GM12878 (cell line): Measurements from ENCODE around the gene ERICH2. TPM values are rescaled to one million over a fixed set of nuclear protein-coding genes. Genes with fewer than 3 reads are reported as not detected.

ENCODE experiments used
- ATAC-seq: fragments of 200-7000 bp; cut with Tn5 transposase; 3 replicates; pipeline ENCODE4 v1.9.1; 2020; ENCODE audit warnings: mild to moderate bottlenecking, moderate library complexity
- BruUV-seq: library from RNA; stranded (reverse); fragments of 400-500 nt; replicated peaks from 2 replicates; lab custom pipeline; 2021; lab: Mats Ljungman, UMichigan
- CTCF ChIA-PET: fragments of 300-600 bp; sonication (Branson Sonifier 250); formaldehyde crosslinking; extraction: SDS; loops from one replicate; lab custom pipeline; 2021; ENCODE audit warnings: inconsistent platforms; lab: Yijun Ruan, JAX
- POLR2A ChIA-PET: fragments of 350-600 bp; formaldehyde crosslinking; extraction: SDS; loops from one replicate; lab custom pipeline; 2021; ENCODE audit warnings: inconsistent platforms; lab: Charles Lee
- RAD21 ChIA-PET: fragments of 300-600 bp; sonication (Branson Sonifier 250); formaldehyde crosslinking; loops from one replicate; lab custom pipeline; 2023; ENCODE audit warnings: antibody characterized with exemption; ENCODE audit not compliant: unreplicated experiment; lab: Charles Lee
- SMC1A ChIA-PET: fragments of 300-600 bp; sonication (Branson Sonifier 250); formaldehyde crosslinking; loops from one replicate; lab custom pipeline; 2023; ENCODE audit not compliant: unreplicated experiment, uncharacterized antibody; lab: Charles Lee
- DNase-seq: peaks from one replicate; pipeline ENCODE4 v3.0.0-alpha.2; 2011; ENCODE audit warnings: low read depth, low spot score
- FAIRE-seq: peaks from 3 replicates; lab custom pipeline; 2011; peaks lifted over from hg19 to GRCh38; lab: Jason Lieb, UNC
- H2AFZ ChIP-seq: 2 replicates; pipeline ENCODE4 v1.6.0; 2011; ENCODE audit warnings: low read depth, low read length, control low read depth; ENCODE audit not compliant: control insufficient read depth
- H3K27ac ChIP-seq: 2 replicates; pipeline ENCODE4 v1.5.1; 2011; ENCODE audit warnings: control low read depth; ENCODE audit not compliant: control insufficient read depth, insufficient read depth
- H3K27me3 ChIP-seq, 2 experiments: replicated peaks in 1 of 2; 2 replicates each; pipeline versions ENCODE4 v1.6.0 to v1.6.1; 2011; ENCODE audit warnings: low read length in 1 of 2; ENCODE audit not compliant: control insufficient read depth in 2 of 2, insufficient read depth in 2 of 2
- H3K36me3 ChIP-seq, 2 experiments: 2 replicates each; pipeline ENCODE4 v1.5.1; 2011; ENCODE audit warnings: low read length in 1 of 2; ENCODE audit not compliant: control insufficient read depth in 2 of 2, insufficient read depth in 2 of 2
- H3K4me1 ChIP-seq: 2 replicates; pipeline ENCODE4 v1.6.1; 2011; ENCODE audit warnings: mild to moderate bottlenecking, low read length, moderate library complexity, mixed read lengths; ENCODE audit not compliant: control insufficient read depth, insufficient read depth
- H3K4me2 ChIP-seq: 2 replicates; pipeline ENCODE4 v1.6.0; 2011; ENCODE audit warnings: control low read depth; ENCODE audit not compliant: control insufficient read depth, insufficient read depth
- H3K4me3 ChIP-seq: fragments of 200-600 bp; sonication (generic); 2 replicates; pipeline ENCODE4 v1.5.1; 2016
- H3K79me2 ChIP-seq: 2 replicates; pipeline ENCODE4 v1.6.0; 2011; ENCODE audit warnings: low read length; ENCODE audit not compliant: control insufficient read depth, insufficient read depth
- H3K9ac ChIP-seq: 2 replicates; pipeline ENCODE4 v1.8.0; 2011; ENCODE audit warnings: low read length, control low read depth, mixed read lengths; ENCODE audit not compliant: control insufficient read depth, insufficient read depth
- H3K9me3 ChIP-seq: replicated peaks from 3 replicates; pipeline ENCODE4 v1.5.1; 2011; ENCODE audit warnings: mild to moderate bottlenecking, low read length; ENCODE audit not compliant: control insufficient read depth, insufficient read depth
- H4K20me1 ChIP-seq: 2 replicates; pipeline ENCODE4 v1.6.0; 2011; ENCODE audit not compliant: control insufficient read depth, insufficient read depth
- BHLHE40 ChIP-seq, 2 experiments: fragments of 450-650 bp in 1 of 2; IDR thresholded peaks; 2 replicates each; pipeline ENCODE4 v1.6.1; 2011 to 2017; ENCODE audit warnings: low read depth in 2 of 2, borderline replicate concordance in 1 of 2, improper control_type of control experiment in 1 of 2, low read length in 1 of 2, mild to moderate bottlenecking in 1 of 2
- CBFB ChIP-seq: IDR thresholded peaks from 2 replicates; pipeline ENCODE4 v1.6.1; 2016; ENCODE audit warnings: antibody characterized with exemption, low read depth
- CBX5 ChIP-seq: sonication (generic); IDR thresholded peaks from 2 replicates; pipeline ENCODE4 v1.6.1; 2016; ENCODE audit warnings: low read depth, moderate library complexity, mild to moderate bottlenecking, inconsistent platforms
- CHD2 ChIP-seq: IDR thresholded peaks from 2 replicates; pipeline ENCODE4 v1.6.1; 2011; ENCODE audit warnings: low read depth, low read length, improper control_type of control experiment, borderline replicate concordance
- HDAC6 ChIP-seq: fragments of 200-600 bp; sonication (generic); IDR thresholded peaks from one replicate; pipeline ENCODE4 v1.8.0; 2017; ENCODE audit warnings: antibody characterized with exemption; ENCODE audit not compliant: unreplicated experiment
- IKZF1 ChIP-seq: fragments of 450-650 bp; conservative IDR thresholded peaks from 2 replicates; pipeline ENCODE4 v1.6.1; 2017; ENCODE audit warnings: antibody characterized with exemption, mild to moderate bottlenecking
- NBN ChIP-seq: fragments of 450-650 bp; IDR thresholded peaks from 2 replicates; pipeline ENCODE4 v1.6.1; 2016
- NFXL1 ChIP-seq: fragments of 450-650 bp; IDR thresholded peaks from 2 replicates; pipeline ENCODE4 v1.6.1; 2017; ENCODE audit warnings: antibody characterized with exemption, mild to moderate bottlenecking, borderline replicate concordance
- PAX8 ChIP-seq: fragments of 450-650 bp; IDR thresholded peaks from 2 replicates; pipeline ENCODE4 v1.6.1; 2017; ENCODE audit warnings: mild to moderate bottlenecking, moderate library complexity
- RB1 ChIP-seq: fragments of 450-650 bp; formaldehyde crosslinking; IDR thresholded peaks from 2 replicates; pipeline ENCODE4 v1.6.1; 2017; ENCODE audit warnings: mild to moderate bottlenecking, borderline replicate concordance
- RELA ChIP-seq: fragments of 450-650 bp; IDR thresholded peaks from 2 replicates; pipeline ENCODE4 v1.8.0; 2014; ENCODE audit warnings: borderline replicate concordance; ENCODE audit not compliant: partially characterized antibody
- ZBED1 ChIP-seq: IDR thresholded peaks from 2 replicates; pipeline ENCODE4 v1.6.1; 2016; ENCODE audit warnings: borderline replicate concordance
- ZNF592 ChIP-seq: fragments of 450-650 bp; IDR thresholded peaks from 2 replicates; pipeline ENCODE4 v1.6.1; 2017; ENCODE audit warnings: mild to moderate bottlenecking, moderate library complexity
- whole genome bisulfite sequencing: methylation state at CpG from one replicate; pipeline ENCODE4 v1.1.6; 2016; ENCODE audit warnings: low lambda C conversion rate; ENCODE audit not compliant: insufficient replicate concordance, insufficient coverage; ENCODE audit errors: missing lambda C conversion rate; 5-methylcytosine and 5-hydroxymethylcytosine counted together
- in situ Hi-C: fragments of 300-500 bp; cut with MboI; formaldehyde crosslinking; loops from 9 replicates; pipeline ENCODE4 v1.14.3; 2018; ENCODE audit warnings: mixed read lengths
- intact Hi-C: fragments of 100-400 bp; cut with micrococcal nuclease; formaldehyde crosslinking; loops from one replicate; pipeline ENCODE4 v1.14.2; 2022; ENCODE audit not compliant: unreplicated experiment
- polyA plus RNA-seq, 11 experiments: library from polyadenylated mRNA; depleted of rRNA in 4 of 11; unstranded in 6 of 11; stranded (reverse) in 5 of 11; fragments of >200 nt; fragmentation: Nextera tagmentation in 4 of 11; fragmentation: Illumina TruSeq in 1 of 11; extraction: Ambion mirVana in 4 of 11; extraction: Trizol in 1 of 11; gene quantifications; 1 replicate in 1 of 11; 2 replicates in 10 of 11; pipeline versions ENCODE4 v1.2.1 to v1.2.3, GENCODE V29; 2011 to 2016; ENCODE audit warnings: inconsistent platforms in 2 of 11, missing spikeins in 2 of 11, low read depth in 1 of 11
- total RNA-seq, 4 experiments: library from RNA; depleted of rRNA in 3 of 4; stranded (reverse); fragments of >200 nt in 3 of 4; fragmentation: Illumina TruSeq in 1 of 4; extraction: Trizol in 1 of 4; gene quantifications; 2 replicates each; pipeline versions ENCODE4 v1.2.1 to v1.2.3, GENCODE V29; 2013 to 2021
- TF ChIP-seq, protein P1 (sequence below): IDR thresholded peaks from 2 replicates; pipeline ENCODE4 v1.6.1; 2012; ENCODE audit warnings: mild to moderate bottlenecking, low read depth, low read length

The ERICH2 gene
- total and polyA plus RNA-seq, 10 of the 15 experiments (the other 5 are each of a cell fraction or from before 2014, with no cell fraction given): not detected

GRCh38 chr2:170827841-170828532, 57.8 kb downstream of the ERICH2 start (continued):
- no peak for TF ChIP-seq ZNF592
- no peak for TF ChIP-seq CBX5
- TF ChIP-seq IKZF1: no peak
- no peak for TF ChIP-seq NBN
- TF ChIP-seq CHD2: no peak
- no peak for TF ChIP-seq PAX8

GRCh38 chr2:170828533-170828916, 58.3 kb downstream of the ERICH2 start:
- intact Hi-C loops (no loop called here), in situ Hi-C loops (no loop called here)
- no peak overlapping the region for H3K9ac ChIP-seq
- H3K27ac ChIP-seq: no peak overlapping the region
- H4K20me1 ChIP-seq: no peaks in the 10 kb centered on the region
- FAIRE-seq: no peak
- H2AFZ ChIP-seq: no peak overlapping the region
- H3K9me3 ChIP-seq: no peaks in the 10 kb centered on the region
- WGBS: 3% methylated on average over 5 of the region's 5 CpGs
- ChIA-PET SMC1A (no interaction called here), POLR2A (no interaction called here), RAD21 (no interaction called here), CTCF (no interaction called here)
- H3K4me1 ChIP-seq: no peaks in the 10 kb centered on the region
- no peaks in the 10 kb centered on the region for H3K36me3 ChIP-seq
- no TSS peak for BruUV-seq
- ATAC-seq: no peak
- no peak overlapping the region for H3K4me2 ChIP-seq
- no peaks in the 10 kb centered on the region for H3K79me2 ChIP-seq
- peaks cover 2 to 9% of the 10 kb centered on the region in 2 experiments; a peak in 3 of 4 replicates for H3K27me3 ChIP-seq
- no peak for DNase-seq
- no peak overlapping the region for H3K4me3 ChIP-seq
- no peak for TF ChIP-seq IKZF1
- no peak for TF ChIP-seq CBFB
- TF ChIP-seq CHD2: no peak
- TF ChIP-seq HDAC6: no peak
- TF ChIP-seq BHLHE40 (IDR thresholded peaks at IDR 0.05; ENCODE audit: borderline replicate concordance in 1 of 2, low read depth in 2 of 2, low read length in 1 of 2): no peak
- no peak for TF ChIP-seq RELA
- TF ChIP-seq ZBED1: no peak
- TF ChIP-seq NFXL1: no peak
- TF ChIP-seq, protein P1, sequence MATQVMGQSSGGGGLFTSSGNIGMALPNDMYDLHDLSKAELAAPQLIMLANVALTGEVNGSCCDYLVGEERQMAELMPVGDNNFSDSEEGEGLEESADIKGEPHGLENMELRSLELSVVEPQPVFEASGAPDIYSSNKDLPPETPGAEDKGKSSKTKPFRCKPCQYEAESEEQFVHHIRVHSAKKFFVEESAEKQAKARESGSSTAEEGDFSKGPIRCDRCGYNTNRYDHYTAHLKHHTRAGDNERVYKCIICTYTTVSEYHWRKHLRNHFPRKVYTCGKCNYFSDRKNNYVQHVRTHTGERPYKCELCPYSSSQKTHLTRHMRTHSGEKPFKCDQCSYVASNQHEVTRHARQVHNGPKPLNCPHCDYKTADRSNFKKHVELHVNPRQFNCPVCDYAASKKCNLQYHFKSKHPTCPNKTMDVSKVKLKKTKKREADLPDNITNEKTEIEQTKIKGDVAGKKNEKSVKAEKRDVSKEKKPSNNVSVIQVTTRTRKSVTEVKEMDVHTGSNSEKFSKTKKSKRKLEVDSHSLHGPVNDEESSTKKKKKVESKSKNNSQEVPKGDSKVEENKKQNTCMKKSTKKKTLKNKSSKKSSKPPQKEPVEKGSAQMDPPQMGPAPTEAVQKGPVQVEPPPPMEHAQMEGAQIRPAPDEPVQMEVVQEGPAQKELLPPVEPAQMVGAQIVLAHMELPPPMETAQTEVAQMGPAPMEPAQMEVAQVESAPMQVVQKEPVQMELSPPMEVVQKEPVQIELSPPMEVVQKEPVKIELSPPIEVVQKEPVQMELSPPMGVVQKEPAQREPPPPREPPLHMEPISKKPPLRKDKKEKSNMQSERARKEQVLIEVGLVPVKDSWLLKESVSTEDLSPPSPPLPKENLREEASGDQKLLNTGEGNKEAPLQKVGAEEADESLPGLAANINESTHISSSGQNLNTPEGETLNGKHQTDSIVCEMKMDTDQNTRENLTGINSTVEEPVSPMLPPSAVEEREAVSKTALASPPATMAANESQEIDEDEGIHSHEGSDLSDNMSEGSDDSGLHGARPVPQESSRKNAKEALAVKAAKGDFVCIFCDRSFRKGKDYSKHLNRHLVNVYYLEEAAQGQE: no peak
- TF ChIP-seq RB1: no peak
